Muscle layer of duodenum (tissue), 2 donors: ENCODE measurements around the gene CASP1.

Experiments
- H3K27ac ChIP-seq: one replicate; pipeline ENCODE4 v1.7.0; 2013; ENCODE audit warnings: mild to moderate bottlenecking, low read length
- H3K27me3 ChIP-seq: one replicate; pipeline ENCODE4 v1.7.0; 2013; ENCODE audit warnings: low read depth, mild to moderate bottlenecking, control low read depth, low read length
- H3K36me3 ChIP-seq, 2 donors: one replicate each; pipeline ENCODE4 v1.7.0; 2013; ENCODE audit warnings: low read length in 2 of 2, control low read depth in 1 of 2, mild to moderate bottlenecking in 1 of 2; ENCODE audit not compliant: insufficient read depth in 2 of 2, control insufficient read depth in 1 of 2
- H3K4me1 ChIP-seq, 2 donors: one replicate each; pipeline ENCODE4 v1.7.0; 2013; ENCODE audit warnings: low read length in 2 of 2, mild to moderate bottlenecking in 2 of 2, control low read depth in 1 of 2, moderate library complexity in 1 of 2; ENCODE audit not compliant: insufficient read depth in 2 of 2, control insufficient read depth in 1 of 2
- H3K4me3 ChIP-seq, 2 donors: one replicate each; pipeline ENCODE4 v1.7.0; 2013; ENCODE audit warnings: low read length in 2 of 2, low read depth in 1 of 2, mild to moderate bottlenecking in 1 of 2
- H3K9me3 ChIP-seq, 2 donors: one replicate each; pipeline ENCODE4 v1.7.0; 2013; ENCODE audit warnings: low read length in 2 of 2, control low read depth in 1 of 2, mild to moderate bottlenecking in 1 of 2; ENCODE audit not compliant: control insufficient read depth in 1 of 2
- donor health status: healthy.

The CASP1 gene

GRCh38 chr11:104979839-104980238 is 55.1 kb downstream of the CASP1 start:
- H3K36me3 ChIP-seq, result no peaks in the 10 kb centered on the region
- H3K4me1 ChIP-seq, result no peaks in the 10 kb centered on the region

More at GRCh38 chr11:104979839-104980238, 55.1 kb downstream of the CASP1 start:
- H3K27me3 ChIP-seq, result no peaks in the 10 kb centered on the region
- no peak overlapping the region for H3K4me3 ChIP-seq
- H3K27ac ChIP-seq, result no peak overlapping the region
- H3K9me3 ChIP-seq, result peaks cover 0 to 4% of the 10 kb centered on the region in 2 donors
